ELF-1 (cell line): ENCODE results near the gene PSD2.
A peak's percentile ranks its signal among the peaks of the same experiment; 100 is the strongest.

Source experiments
- DNase-seq: peaks from one replicate; pipeline ENCODE4 v3.0.0-alpha.2; 2016; ENCODE audit warnings: low read depth, low spot score

Gene PSD2

DNA sequence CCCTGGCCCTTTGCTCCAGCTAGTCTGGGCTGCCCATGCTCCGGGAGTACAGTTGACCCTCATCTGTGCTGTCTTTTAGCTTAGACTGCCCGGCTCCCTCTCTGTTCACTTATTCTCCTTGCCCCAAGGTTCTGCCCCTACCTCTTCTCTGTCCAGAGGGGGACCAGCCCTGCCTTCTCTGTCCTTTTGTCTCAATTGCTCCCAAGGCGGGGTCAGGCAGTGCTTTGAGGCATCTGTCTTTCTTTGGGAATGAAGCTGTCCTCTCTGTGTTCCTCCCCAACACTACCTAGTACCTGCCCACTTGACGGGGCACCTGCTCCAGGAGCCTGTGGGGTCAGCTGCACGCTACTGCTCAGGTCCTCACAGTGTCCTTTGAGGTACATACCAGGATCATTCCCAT lies 59.3 kb downstream of the PSD2 start:
- no peak for DNase-seq

DNA sequence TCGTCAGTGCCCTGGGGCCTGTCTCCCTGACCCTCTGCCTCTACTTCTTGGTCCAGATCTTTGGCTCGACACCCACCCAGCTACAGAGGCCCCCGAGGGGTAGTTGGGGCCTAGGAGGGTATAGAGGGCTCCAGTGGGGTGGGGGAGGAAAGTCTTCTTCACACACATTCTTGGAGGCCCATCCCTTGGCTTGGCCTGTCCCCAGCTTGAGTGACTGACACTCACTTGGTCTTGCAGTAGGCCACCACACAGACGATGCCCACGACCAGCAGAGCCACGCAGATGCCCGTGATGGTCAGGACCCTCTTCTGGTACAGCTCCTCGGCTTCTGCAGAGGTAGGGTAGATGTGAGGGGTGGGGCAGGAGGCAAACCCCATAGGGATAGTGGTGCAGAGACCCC lies 59.8 kb downstream of the PSD2 start:
- no peak for DNase-seq

DNA sequence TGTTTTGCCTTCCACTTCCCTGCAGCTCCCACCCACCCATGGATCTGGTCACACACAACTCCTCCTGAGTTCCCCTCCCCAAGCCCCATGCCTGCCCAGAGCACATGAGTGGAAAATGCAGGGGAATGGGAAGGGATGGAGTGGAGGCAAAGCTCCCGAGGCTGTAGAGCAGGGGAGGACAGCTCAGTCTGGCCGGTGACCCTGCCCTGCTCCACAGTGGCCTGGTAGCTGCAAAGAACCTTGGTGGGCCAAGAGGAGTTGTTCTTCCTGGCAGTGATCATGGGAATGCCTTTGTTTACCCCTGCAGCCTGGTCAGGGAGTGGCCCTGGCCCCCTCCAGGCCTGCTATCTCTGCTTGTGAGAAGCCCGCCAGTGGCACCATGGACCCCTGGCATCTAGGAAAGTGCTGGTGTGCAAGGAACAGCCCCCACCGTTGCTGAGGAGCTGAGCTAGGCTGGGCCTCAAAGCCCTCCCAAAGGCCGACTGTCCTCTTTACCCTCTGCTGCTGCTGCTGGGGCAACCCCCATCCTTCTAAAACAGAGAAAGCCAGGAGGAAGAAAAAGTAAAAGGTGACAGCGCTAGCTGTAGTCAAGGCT lies 60.4 kb downstream of the PSD2 start:
- DNase-seq = no peak

DNA sequence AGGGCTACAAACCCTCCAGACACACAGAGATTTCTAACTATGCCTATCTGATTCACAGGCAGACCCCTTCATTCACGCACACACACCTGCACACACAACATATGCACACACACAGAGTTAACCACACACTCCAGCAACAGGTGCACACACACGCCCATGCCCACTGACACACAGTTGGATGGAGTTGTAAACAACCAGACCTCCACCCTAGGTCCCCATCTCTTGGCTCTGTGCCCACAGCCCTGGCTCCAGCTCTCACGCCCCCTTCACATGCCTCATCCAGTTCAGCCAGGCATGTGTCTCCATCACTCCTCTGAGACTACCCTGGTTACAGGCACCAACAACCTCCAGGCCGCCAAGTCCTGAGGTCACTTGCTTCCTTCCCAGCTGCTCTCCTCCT lies 61.1 kb downstream of the PSD2 start:
- DNase-seq = no peak

DNA sequence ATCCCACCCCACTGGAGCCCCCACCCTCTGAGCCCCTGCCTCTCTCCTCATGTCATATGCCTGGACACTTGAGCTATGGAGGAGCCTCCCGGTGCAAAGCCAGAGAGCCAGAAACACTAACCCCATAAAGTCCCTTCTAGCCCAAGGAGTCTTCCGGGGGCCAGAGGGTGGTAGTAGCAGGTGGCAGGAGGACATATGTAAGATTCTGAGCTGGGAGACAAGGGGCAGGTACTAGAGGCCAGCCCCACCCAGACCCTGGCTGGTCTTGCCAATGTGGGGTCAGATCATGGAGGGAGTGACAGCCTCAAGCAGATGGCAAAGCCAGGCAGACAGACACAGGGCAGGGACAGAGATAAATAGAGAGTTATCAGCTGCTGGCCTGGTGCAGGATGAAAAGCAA lies 63.4 kb downstream of the PSD2 start:
- DNase-seq = no peak

DNA sequence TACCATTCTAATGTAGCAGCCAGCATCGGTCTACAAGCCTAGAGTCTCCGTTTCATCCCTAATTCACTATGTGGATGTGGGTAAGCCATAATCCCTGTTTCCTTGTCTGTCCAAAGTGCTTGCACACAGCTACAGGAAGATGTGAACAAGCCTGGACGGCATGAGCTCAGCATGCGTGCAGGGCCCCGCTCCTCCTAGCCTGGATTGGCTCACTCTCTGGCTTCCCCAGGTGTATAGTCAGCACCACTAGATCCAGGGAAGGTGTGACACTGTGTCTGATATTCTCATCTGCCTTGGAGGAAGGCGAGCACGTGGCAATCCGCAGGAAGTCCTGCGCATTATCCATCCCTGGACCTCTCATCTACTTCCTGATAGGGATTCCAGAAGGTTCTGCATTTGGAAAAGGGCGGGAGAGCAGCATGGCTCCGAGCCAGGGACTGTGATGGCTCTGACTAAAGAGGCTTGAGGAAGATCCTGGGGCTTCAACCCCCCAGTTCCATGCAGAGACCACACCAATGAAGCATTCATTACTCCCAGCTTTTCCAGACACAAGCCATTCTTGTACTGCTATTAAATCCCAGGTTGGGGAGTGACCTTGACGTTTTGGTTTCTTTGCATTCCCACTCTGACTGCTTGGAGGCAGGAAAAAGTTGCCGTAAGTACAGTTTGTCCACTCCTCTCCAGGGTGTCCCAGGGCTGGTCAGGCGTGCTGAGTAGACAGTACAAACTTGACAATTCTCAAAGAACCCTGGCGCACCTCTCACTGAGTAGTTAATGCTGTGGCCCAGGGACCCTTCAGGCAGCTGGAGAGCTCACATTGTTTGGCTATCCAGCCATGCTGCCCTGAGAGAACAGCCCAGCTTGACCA lies 65.6 kb downstream of the PSD2 start:
- DNase-seq = no peak

- DNase-seq = no peak
Measured at GRCh38 chr5:139861889-139862207, 66.2 kb downstream of the PSD2 start.

GRCh38 chr5:139862313-139862712 lies 66.7 kb downstream of the PSD2 start:
- DNase-seq = no peak

DNA sequence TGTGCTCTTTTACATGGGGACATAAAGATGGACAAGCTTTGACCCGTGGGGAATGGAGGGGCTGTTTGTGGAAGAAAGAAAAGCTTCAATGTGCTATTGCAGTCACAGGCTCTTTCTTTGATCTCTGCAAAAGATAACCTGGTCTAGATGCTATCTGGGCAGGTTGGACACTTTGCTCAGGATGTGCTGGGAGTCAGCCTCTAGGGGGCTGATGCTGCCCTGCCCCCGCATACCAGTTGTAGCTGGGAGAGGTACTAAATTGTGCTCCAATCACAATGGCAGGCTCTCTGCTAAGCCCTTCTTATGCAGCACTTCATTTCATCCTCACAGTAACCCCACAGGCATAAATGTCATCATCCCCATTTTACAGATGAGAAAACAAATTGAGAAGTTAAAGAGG lies 67.2 kb downstream of the PSD2 start:
- peak; percentile 41 for DNase-seq

GRCh38 chr5:139863361-139863760 lies 67.8 kb downstream of the PSD2 start:
- no peak for DNase-seq

DNA sequence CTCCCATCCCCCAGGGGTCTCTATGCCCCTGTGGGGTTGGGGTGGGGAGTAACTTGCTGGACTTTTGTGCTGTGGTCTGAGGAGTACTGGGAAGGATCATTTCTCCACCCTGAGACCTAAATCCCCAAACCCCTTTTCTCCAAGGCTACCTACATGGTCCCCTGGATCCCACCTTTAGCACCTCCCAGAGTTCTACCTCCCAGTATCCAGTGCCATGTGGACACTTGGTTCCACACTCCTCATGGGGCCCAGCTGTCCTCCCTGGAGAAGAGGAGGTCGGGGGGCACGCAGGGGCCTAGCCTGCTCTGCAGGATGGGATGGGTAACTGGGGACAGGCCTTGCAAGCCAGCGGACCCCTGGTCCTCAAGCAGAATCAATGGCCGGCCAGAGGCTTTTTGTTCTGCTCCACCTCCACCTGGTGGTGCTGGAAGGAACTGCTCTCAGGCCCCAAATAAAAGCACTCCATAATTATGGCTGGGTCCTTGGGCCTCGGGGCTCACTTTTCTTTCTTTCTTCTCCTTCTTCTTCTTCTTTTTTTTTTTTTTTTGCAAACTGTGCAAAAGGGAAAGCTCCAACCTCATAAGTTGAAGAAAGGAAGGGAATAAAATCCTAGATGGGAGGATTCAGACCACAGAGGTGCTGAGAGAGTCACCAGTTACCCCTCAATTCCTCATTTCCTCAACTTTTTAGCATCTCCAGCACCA lies 68.4 kb downstream of the PSD2 start:
- peak; percentile 75 for DNase-seq

GRCh38 chr5:139864716-139865483 lies 69.3 kb downstream of the PSD2 start:
- no peak for DNase-seq

DNA sequence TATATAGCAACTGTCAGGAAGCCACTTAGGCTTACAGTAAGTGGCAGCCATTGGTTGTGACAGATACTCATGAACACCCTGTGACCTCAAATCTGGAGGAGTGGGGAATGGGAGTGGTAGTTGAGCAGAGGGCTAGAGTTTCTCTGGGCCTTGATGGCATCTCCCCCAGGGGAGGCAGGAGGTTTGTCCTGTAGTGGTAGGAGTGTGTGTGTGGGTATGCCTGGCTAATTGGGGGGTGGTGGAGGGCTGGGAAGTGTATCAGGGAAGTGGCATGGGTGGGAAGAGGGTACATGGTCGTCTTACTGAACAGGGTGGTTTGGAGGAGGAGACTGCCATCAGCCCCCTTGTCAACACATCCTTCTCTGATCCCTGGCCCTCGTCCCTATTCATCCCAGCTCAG lies 71.5 kb downstream of the PSD2 start:
- DNase-seq = no peak

DNA sequence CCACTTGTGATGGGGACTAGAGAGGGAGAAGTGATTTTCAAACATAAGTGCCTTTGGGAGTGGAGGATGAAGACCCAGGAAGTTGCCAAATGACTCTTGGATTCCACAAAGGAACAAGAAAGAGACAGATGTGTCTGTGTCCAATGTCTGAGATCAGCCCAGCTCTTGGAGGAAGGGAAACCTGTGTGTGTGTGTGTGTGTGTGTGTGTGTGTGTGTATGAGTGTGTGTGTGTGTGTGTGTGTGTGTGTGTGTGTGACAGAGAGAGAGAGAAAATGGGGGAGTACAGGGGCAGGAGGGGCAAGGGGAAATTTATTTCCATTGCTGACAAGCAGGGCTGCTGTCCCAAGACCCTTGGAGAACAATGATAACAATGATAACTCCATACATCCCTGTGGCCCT lies 72.0 kb downstream of the PSD2 start:
- DNase-seq = no peak

DNA sequence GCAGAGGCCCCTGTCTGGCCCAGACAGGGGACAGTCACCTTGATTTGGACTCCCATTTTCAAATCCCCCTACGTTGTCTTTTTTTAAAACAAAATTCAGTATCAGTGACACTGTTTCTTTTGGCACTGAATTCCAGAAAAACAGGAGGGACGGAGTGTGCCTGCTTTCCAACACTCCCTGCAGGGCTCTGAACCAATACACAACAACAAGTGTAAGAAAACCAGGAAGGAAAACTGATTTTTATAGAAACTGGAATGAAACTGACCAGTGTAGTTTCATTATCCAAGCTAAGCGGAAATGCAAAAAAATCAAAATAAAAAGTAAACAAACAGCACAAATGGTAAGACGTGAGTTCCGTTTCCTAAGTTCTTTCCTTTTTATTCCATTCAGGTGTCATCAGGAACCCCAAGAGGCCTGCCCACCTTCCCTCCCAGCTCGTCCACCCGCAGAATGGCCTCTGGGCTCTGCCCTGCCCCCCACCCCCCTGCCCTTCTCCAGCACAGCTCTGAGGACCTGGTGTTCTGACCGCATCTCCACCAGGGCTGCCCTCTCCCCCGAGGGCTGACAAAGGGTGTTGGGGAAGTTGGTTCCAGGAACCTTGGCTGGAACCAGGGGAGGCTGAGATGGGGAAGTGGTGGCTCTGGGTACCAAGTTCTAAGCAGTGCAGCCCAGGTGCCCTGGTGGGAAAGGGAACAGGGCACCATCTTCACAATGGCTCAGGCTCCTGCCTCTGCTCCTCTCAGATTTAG lies 73.6 kb downstream of the PSD2 start:
- DNase-seq = no peak

DNA sequence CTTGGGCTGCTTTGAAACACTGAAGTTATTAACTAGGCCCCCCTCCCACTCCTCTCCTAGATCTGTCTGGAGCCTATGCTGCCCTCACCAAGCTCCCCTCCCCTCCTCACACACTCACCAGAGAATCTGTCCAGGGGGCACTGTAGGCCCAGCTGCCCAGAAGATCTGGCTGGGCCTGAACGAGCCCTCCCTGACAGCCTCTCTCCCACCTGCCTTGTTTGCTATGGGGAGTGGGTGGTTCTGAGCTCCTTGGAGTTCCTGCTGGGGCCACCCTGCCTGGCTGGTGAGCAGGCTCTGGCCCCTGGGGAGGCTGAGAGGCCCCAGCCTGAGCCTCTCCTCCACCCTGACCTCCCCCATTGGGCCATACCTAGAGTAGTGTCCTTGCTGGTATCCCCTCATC lies 75.1 kb downstream of the PSD2 start:
- DNase-seq = no peak

DNA sequence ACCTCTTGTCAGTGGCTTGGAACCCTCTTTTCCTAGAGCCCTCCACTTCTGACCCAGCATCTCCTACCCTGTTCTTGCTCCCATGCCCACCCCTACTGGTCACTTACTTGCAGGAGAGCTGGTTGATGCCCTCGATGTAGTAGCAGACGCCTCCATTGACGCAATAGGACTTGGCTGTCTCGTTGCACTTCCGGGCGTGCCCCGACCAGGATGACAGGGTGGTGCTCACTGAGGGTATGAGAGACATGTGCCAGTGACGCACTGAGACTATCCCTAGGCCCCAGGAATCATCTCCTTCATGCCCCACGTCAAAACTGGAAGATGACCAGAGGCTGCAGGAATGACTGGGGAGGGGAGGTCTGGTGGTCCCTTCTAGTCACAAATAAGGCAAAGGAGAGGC lies 76.0 kb downstream of the PSD2 start:
- no peak for DNase-seq

DNA sequence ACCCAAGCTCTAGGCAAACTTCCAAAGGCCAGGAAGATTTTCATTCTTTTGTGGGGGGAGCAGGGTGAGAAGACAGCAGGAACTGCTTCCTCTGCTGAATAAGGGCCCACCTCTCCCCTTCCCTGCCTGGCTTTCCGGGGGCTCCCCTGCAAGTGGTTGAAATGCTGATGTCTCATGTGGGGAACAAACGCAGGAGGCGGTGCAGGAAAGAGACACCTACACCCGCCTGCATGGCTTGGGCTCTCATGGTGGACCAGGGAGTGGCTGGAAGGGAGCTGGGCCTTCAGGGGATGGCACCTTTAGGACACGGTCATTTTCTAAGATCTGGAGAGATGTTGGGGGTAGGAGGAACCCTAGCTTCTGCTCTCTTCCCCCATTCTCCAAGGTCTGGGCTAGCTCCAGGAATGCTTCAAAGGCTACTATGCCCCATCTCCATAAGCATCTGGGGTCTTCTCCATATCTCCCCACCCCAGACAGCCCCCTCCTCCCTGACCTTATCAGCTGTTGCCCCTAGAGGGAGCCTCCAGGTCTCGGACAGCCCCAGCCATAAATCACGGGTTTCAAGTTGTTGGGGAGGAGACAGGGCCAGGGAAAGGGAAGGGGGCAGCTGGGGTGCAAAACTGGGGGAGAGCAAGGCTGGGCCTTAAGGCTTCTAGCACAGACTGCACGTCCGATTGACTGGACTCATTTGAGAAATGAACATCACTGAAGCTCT lies 76.6 kb downstream of the PSD2 start:
- no peak for DNase-seq

DNA sequence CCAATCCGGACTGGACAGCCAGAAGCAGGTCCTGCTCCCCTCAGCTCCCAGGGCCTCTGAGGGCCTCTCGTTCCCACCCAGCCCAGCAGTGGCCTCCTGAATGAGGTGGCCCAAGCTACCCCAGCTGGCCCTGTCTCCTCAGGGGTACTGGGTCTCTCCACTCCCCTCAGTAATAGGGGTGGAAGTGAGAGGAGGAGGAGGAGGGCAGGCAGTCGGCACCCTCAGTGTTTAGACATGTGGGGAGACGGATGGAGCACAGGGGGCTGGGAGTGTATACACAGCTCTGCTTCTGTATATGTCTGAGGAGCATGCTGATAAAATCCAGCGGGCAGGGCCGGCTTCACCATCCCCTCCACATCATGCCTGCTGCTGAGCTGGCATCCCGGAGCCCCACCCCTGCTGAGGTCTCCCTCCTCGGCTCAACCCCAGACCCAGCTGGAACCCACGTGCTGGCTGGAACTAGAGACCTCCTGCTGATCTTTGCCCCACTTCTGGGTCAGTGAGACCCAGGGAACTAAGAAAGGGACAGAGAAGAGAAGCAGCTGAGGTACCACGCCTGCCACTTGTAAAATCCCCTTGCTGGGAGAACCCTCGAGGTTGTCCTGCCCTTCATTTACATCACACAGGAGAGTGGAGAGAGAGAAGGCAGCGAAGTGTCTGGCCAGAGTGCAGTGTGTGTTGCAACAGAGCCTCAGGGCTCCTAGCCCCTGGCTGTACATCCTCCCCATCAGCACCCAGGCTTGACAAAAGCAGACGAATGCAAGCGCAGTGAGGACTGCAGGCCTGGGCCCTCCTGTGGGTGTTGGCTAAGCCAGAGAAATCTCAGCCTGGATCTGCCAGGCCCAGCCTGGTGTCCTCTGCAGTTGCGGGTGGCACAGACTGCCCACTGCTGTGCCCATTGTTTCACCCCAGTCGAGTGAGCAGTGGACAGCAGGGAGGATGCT lies 77.5 kb downstream of the PSD2 start:
- peak; percentile 87 for DNase-seq

DNA sequence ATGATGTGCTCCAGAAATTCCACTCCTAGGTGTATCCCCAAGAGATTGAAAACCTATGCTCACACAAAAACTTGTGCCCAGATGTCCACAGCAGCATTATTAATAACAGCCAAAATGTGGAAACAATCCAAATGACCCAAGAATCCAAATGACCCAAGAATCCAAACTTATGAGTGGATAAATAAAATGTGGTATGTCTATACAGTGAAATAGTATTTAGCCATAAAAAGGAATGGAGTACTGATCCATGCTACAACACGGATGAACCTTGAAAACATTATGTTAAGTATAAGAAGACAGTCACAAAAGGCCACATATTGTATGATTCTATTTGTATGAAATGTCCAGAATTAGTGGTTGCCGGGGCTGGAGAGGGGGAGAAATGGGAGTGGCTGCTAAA lies 80.3 kb downstream of the PSD2 start:
- no peak for DNase-seq
